WTC11 (cell line): ENCODE results near the gene GCK.

ENCODE experiments used
- ESRRA ChIP-seq: sonication (generic); formaldehyde crosslinking; IDR thresholded peaks from 2 replicates; pipeline ENCODE4 v1.8.1; 2022; ENCODE audit warnings: mild to moderate bottlenecking, missing genetic modification reagents, borderline replicate concordance
- ETV6 ChIP-seq: sonication (generic); formaldehyde crosslinking; IDR thresholded peaks from 2 replicates; pipeline ENCODE4 v1.8.1; 2022; ENCODE audit warnings: mild to moderate bottlenecking, missing genetic modification reagents
- FOXP1 ChIP-seq: sonication (generic); formaldehyde crosslinking; IDR thresholded peaks from 2 replicates; pipeline ENCODE4 v1.8.0; 2022; ENCODE audit warnings: missing genetic modification reagents, mild to moderate bottlenecking, moderate library complexity, borderline replicate concordance
- GABPB1 ChIP-seq: sonication (generic); formaldehyde crosslinking; IDR thresholded peaks from 2 replicates; pipeline ENCODE4 v1.8.1; 2023; ENCODE audit warnings: mild to moderate bottlenecking, missing genetic modification reagents
- JUN ChIP-seq: sonication (generic); formaldehyde crosslinking; IDR thresholded peaks from 2 replicates; pipeline ENCODE4 v1.8.0; 2023; ENCODE audit warnings: mild to moderate bottlenecking, missing genetic modification reagents
- NR3C1 ChIP-seq: sonication (generic); formaldehyde crosslinking; conservative IDR thresholded peaks from 2 replicates; pipeline ENCODE4 v1.8.1; 2023; ENCODE audit warnings: low read depth, mild to moderate bottlenecking, missing genetic modification reagents
- RELA ChIP-seq: sonication (generic); formaldehyde crosslinking; IDR thresholded peaks from 2 replicates; pipeline ENCODE4 v1.8.1; 2022; ENCODE audit warnings: missing genetic modification reagents, mild to moderate bottlenecking, borderline replicate concordance
- ZBTB21 ChIP-seq: sonication (generic); formaldehyde crosslinking; IDR thresholded peaks from 2 replicates; pipeline ENCODE4 v1.8.1; 2023; ENCODE audit warnings: mild to moderate bottlenecking, missing genetic modification reagents, borderline replicate concordance
- ZNF263 ChIP-seq: sonication (generic); formaldehyde crosslinking; IDR thresholded peaks from 2 replicates; pipeline ENCODE4 v1.8.1; 2022; ENCODE audit warnings: low read depth, mild to moderate bottlenecking, moderate library complexity, missing genetic modification reagents
- TF ChIP-seq, protein P1 (sequence below): sonication (generic); formaldehyde crosslinking; IDR thresholded peaks from 2 replicates; pipeline ENCODE4 v1.8.1; 2023; ENCODE audit warnings: mild to moderate bottlenecking, missing genetic modification reagents, borderline replicate concordance
- TF ChIP-seq, protein P2 (sequence below): sonication (generic); formaldehyde crosslinking; IDR thresholded peaks from 2 replicates; pipeline ENCODE4 v1.8.1; 2022; ENCODE audit warnings: low read depth, missing genetic modification reagents, borderline replicate concordance
- TF ChIP-seq, protein P3 (sequence below): fragments of 200-600 bp; IDR thresholded peaks from 2 replicates; pipeline ENCODE4 v1.8.0; 2022; ENCODE audit warnings: antibody characterized with exemption
- TF ChIP-seq, protein P4 (sequence below): sonication (generic); formaldehyde crosslinking; IDR thresholded peaks from 2 replicates; pipeline ENCODE4 v1.8.1; 2023; ENCODE audit warnings: mild to moderate bottlenecking, moderate library complexity, missing genetic modification reagents
- TF ChIP-seq, protein P5 (sequence below): sonication (generic); formaldehyde crosslinking; IDR thresholded peaks from 2 replicates; pipeline ENCODE4 v1.8.0; 2022; ENCODE audit warnings: mild to moderate bottlenecking, missing genetic modification reagents

DNA sequence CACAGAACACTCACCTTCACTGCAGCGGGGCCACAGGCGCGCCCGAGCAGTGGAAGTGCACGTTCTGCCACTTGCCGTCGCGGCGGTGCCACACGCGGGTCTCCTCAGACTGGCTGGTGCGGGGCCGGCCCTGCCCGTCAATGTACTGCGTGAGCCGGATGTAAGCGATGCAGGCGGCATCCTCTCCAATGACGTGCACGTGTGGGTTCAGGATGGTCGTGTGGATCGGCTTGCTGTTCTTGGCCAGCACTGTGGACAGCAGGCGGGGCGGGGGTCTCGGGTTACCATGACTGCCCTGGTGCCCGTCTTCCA is 30.8 kb upstream of the GCK start:
- TF ChIP-seq, protein P1, sequence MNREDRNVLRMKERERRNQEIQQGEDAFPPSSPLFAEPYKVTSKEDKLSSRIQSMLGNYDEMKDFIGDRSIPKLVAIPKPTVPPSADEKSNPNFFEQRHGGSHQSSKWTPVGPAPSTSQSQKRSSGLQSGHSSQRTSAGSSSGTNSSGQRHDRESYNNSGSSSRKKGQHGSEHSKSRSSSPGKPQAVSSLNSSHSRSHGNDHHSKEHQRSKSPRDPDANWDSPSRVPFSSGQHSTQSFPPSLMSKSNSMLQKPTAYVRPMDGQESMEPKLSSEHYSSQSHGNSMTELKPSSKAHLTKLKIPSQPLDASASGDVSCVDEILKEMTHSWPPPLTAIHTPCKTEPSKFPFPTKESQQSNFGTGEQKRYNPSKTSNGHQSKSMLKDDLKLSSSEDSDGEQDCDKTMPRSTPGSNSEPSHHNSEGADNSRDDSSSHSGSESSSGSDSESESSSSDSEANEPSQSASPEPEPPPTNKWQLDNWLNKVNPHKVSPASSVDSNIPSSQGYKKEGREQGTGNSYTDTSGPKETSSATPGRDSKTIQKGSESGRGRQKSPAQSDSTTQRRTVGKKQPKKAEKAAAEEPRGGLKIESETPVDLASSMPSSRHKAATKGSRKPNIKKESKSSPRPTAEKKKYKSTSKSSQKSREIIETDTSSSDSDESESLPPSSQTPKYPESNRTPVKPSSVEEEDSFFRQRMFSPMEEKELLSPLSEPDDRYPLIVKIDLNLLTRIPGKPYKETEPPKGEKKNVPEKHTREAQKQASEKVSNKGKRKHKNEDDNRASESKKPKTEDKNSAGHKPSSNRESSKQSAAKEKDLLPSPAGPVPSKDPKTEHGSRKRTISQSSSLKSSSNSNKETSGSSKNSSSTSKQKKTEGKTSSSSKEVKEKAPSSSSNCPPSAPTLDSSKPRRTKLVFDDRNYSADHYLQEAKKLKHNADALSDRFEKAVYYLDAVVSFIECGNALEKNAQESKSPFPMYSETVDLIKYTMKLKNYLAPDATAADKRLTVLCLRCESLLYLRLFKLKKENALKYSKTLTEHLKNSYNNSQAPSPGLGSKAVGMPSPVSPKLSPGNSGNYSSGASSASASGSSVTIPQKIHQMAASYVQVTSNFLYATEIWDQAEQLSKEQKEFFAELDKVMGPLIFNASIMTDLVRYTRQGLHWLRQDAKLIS (CRISPR knock-in tag): no peak
- TF ChIP-seq, protein P2, sequence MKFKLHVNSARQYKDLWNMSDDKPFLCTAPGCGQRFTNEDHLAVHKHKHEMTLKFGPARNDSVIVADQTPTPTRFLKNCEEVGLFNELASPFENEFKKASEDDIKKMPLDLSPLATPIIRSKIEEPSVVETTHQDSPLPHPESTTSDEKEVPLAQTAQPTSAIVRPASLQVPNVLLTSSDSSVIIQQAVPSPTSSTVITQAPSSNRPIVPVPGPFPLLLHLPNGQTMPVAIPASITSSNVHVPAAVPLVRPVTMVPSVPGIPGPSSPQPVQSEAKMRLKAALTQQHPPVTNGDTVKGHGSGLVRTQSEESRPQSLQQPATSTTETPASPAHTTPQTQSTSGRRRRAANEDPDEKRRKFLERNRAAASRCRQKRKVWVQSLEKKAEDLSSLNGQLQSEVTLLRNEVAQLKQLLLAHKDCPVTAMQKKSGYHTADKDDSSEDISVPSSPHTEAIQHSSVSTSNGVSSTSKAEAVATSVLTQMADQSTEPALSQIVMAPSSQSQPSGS (CRISPR knock-in tag): no peak
- TF ChIP-seq, protein P3, sequence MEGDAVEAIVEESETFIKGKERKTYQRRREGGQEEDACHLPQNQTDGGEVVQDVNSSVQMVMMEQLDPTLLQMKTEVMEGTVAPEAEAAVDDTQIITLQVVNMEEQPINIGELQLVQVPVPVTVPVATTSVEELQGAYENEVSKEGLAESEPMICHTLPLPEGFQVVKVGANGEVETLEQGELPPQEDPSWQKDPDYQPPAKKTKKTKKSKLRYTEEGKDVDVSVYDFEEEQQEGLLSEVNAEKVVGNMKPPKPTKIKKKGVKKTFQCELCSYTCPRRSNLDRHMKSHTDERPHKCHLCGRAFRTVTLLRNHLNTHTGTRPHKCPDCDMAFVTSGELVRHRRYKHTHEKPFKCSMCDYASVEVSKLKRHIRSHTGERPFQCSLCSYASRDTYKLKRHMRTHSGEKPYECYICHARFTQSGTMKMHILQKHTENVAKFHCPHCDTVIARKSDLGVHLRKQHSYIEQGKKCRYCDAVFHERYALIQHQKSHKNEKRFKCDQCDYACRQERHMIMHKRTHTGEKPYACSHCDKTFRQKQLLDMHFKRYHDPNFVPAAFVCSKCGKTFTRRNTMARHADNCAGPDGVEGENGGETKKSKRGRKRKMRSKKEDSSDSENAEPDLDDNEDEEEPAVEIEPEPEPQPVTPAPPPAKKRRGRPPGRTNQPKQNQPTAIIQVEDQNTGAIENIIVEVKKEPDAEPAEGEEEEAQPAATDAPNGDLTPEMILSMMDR: no peak
- TF ChIP-seq ETV6 (CRISPR knock-in tag) (no peak), ZBTB21 (CRISPR knock-in tag) (no peak), FOXP1 (CRISPR knock-in tag) (no peak), ESRRA (CRISPR knock-in tag) (no peak), NR3C1 (CRISPR knock-in tag) (no peak), ZNF263 (CRISPR knock-in tag) (no peak), JUN (no peak), RELA (CRISPR knock-in tag) (no peak), GABPB1 (CRISPR knock-in tag) (no peak)
- TF ChIP-seq, protein P4, sequence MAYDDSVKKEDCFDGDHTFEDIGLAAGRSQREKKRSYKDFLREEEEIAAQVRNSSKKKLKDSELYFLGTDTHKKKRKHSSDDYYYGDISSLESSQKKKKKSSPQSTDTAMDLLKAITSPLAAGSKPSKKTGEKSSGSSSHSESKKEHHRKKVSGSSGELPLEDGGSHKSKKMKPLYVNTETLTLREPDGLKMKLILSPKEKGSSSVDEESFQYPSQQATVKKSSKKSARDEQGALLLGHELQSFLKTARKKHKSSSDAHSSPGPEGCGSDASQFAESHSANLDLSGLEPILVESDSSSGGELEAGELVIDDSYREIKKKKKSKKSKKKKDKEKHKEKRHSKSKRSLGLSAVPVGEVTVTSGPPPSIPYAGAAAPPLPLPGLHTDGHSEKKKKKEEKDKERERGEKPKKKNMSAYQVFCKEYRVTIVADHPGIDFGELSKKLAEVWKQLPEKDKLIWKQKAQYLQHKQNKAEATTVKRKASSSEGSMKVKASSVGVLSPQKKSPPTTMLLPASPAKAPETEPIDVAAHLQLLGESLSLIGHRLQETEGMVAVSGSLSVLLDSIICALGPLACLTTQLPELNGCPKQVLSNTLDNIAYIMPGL (CRISPR knock-in tag): no peak
- TF ChIP-seq, protein P5, sequence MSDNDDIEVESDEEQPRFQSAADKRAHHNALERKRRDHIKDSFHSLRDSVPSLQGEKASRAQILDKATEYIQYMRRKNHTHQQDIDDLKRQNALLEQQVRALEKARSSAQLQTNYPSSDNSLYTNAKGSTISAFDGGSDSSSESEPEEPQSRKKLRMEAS (CRISPR knock-in tag): no peak
